Umbilical cord (tissue), 2 donors: Measurements from ENCODE around the gene ASXL3. TPM values are rescaled to one million over a fixed set of nuclear protein-coding genes. Genes with fewer than 3 reads are reported as not detected.
A peak's percentile ranks its signal among the peaks of the same experiment; 100 is the strongest.

Experiments
- DNase-seq: peaks from one replicate; pipeline ENCODE4 v3.0.0-alpha.2; 2015; ENCODE audit warnings: low spot score
- total RNA-seq: library from RNA; depleted of rRNA; stranded (reverse); fragments of >200 nt; gene quantifications from one replicate; pipeline ENCODE4 v1.2.3, GENCODE V29; 2014; ENCODE audit warnings: low replicate concordance; ENCODE audit not compliant: insufficient read depth

Gene ASXL3
- total RNA-seq, 1 donor from 2014 or later: 15.9 TPM

- no peak for DNase-seq
Measured at GRCh38 chr18:33716061-33716683, 138.2 kb downstream of the ASXL3 start.

GRCh38 chr18:33717339-33717738, 139.3 kb downstream of the ASXL3 start:
- no peak for DNase-seq

GRCh38 chr18:33720133-33720532, 142.1 kb downstream of the ASXL3 start:
- DNase-seq: no peak

- DNase-seq: no peak
Measured at GRCh38 chr18:33729556-33729955, 151.5 kb downstream of the ASXL3 start.

GRCh38 chr18:33733376-33733775, 155.4 kb downstream of the ASXL3 start:
- peak; percentile 19 for DNase-seq

- no peak for DNase-seq
Measured at GRCh38 chr18:33735428-33735827, 157.4 kb downstream of the ASXL3 start.

- no peak for DNase-seq
Measured at GRCh38 chr18:33741760-33742159, 163.7 kb downstream of the ASXL3 start.

- no peak for DNase-seq
Measured at GRCh38 chr18:33744032-33744697, 166.1 kb downstream of the ASXL3 start.

- no peak for DNase-seq
Measured at GRCh38 chr18:33745151-33745795, 167.3 kb downstream of the ASXL3 start.

GRCh38 chr18:33745871-33746545, 168.0 kb downstream of the ASXL3 start:
- no peak for DNase-seq

GRCh38 chr18:33749834-33750233, 171.8 kb downstream of the ASXL3 start:
- DNase-seq: no peak

- peak; percentile 39 for DNase-seq
Measured at GRCh38 chr18:33750366-33750765, 172.3 kb downstream of the ASXL3 start.

- peak; percentile 56 for DNase-seq
Measured at GRCh38 chr18:33751613-33752221, 173.7 kb downstream of the ASXL3 start.

GRCh38 chr18:33755391-33755790, 177.4 kb downstream of the ASXL3 start:
- DNase-seq: peak; percentile 84

GRCh38 chr18:33755931-33756560, 178.0 kb downstream of the ASXL3 start:
- peak; percentile 92 for DNase-seq

- no peak for DNase-seq
Measured at GRCh38 chr18:33757037-33757436, 179.0 kb downstream of the ASXL3 start.

GRCh38 chr18:33761363-33761762, 183.3 kb downstream of the ASXL3 start:
- DNase-seq: peak; percentile 57

- DNase-seq: no peak
Measured at GRCh38 chr18:33781429-33781828, 203.4 kb downstream of the ASXL3 start.
